Hepatocyte (in vitro differentiated cells): Measurements from ENCODE around the gene FAM222A.

Source experiments
- CTCF ChIP-seq: fragments of 200-600 bp; sonication (generic); IDR thresholded peaks from 2 replicates; pipeline ENCODE4 v1.5.1; 2016; ENCODE audit warnings: antibody characterized with exemption, mild to moderate bottlenecking; ENCODE audit not compliant: poor library complexity
- EZH2 ChIP-seq: fragments of 200-600 bp; sonication (generic); IDR thresholded peaks from 2 replicates; pipeline ENCODE4 v1.6.1; 2016; ENCODE audit warnings: antibody characterized with exemption, mild to moderate bottlenecking, borderline replicate concordance
- EZH2phosphoT487 ChIP-seq: fragments of 200-600 bp; sonication (generic); IDR thresholded peaks from one replicate; pipeline ENCODE4 v1.6.1; 2018; ENCODE audit warnings: antibody characterized with exemption, mild to moderate bottlenecking, low read depth, moderate library complexity; ENCODE audit not compliant: unreplicated experiment, severe bottlenecking

GRCh38 chr12:109762673-109763191, 49.1 kb downstream of the FAM222A start:
- TF ChIP-seq CTCF (no peak), EZH2 (no peak), EZH2phosphoT487 (no peak)
